Small intestine (tissue), 7 donors: ENCODE results near the gene CIITA. TPM values are rescaled to one million over a fixed set of nuclear protein-coding genes. Genes with fewer than 3 reads are reported as not detected.

Experiments used
- DNase-seq, 2 donors: peaks; one replicate each; pipeline versions ENCODE4 v3.0.0 to v3.0.0-alpha.2; 2013
- FAIRE-seq: peaks from 2 replicates; lab custom pipeline; 2012; peaks lifted over from hg19 to GRCh38; lab: Jason Lieb, UNC
- H3K27ac ChIP-seq, 3 donors: one replicate each; pipeline ENCODE4 v1.5.1; 2013; ENCODE audit warnings: low read length in 2 of 3, mild to moderate bottlenecking in 2 of 3, control low read depth in 1 of 3, inconsistent platforms in 1 of 3, low read depth in 1 of 3, moderate library complexity in 1 of 3
- H3K27me3 ChIP-seq, 3 donors: one replicate each; pipeline ENCODE4 v1.6.1; 2013; ENCODE audit warnings: low read length in 3 of 3, inconsistent platforms in 1 of 3; ENCODE audit not compliant: control insufficient read depth in 3 of 3, insufficient read depth in 3 of 3
- H3K36me3 ChIP-seq, 3 donors: one replicate each; pipeline ENCODE4 v1.6.1; 2013; ENCODE audit warnings: low read length in 3 of 3, inconsistent platforms in 1 of 3, low read depth in 1 of 3, mild to moderate bottlenecking in 1 of 3, moderate library complexity in 1 of 3; ENCODE audit not compliant: control insufficient read depth in 3 of 3, insufficient read depth in 2 of 3
- H3K4me1 ChIP-seq, 3 donors: one replicate each; pipeline ENCODE4 v1.6.1; 2013; ENCODE audit warnings: low read length in 2 of 3, inconsistent platforms in 1 of 3, low read depth in 1 of 3, mild to moderate bottlenecking in 1 of 3, moderate library complexity in 1 of 3; ENCODE audit not compliant: control insufficient read depth in 3 of 3, insufficient read depth in 2 of 3
- H3K4me3 ChIP-seq, 3 donors: one replicate each; pipeline ENCODE4 v1.5.1; 2013; ENCODE audit warnings: low read length in 3 of 3, control low read depth in 1 of 3, inconsistent platforms in 1 of 3, low read depth in 1 of 3, mild to moderate bottlenecking in 1 of 3, moderate library complexity in 1 of 3
- H3K9me3 ChIP-seq, 2 donors: one replicate each; pipeline ENCODE4 v1.6.1; 2013; ENCODE audit warnings: low read depth in 1 of 2, low read length in 1 of 2; ENCODE audit not compliant: control insufficient read depth in 2 of 2, insufficient read depth in 1 of 2
- WGBS, 3 donors: extraction: QIAGEN DNeasy Blood & Tissue Kit; methylation state at CpG; one replicate each; pipeline ENCODE4 v1.1.7; 2013; 5-methylcytosine and 5-hydroxymethylcytosine counted together
- polyA plus RNA-seq, 4 donors: library from polyadenylated mRNA; stranded (reverse) in 3 of 4; unstranded in 1 of 4; fragments of 200-250 nt in 3 of 4; fragments of 120-200 nt in 1 of 4; gene quantifications; one replicate each; pipeline versions ENCODE4 v1.2.1 to v1.2.3, GENCODE V29; 2013
- donor health status: healthy with polysubstance abuse.
- donor health status: control.
- donor health status: control.
- donor health status: Bipolar disorder and iron deficiency.
- donor health status: healthy.

Gene CIITA
- polyA plus RNA-seq, 4 donors = 8.1 to 11.7 (median 10.4) TPM

GRCh38 chr16:10970065-10970464 is 93.1 kb downstream of the CIITA start:
- Histone ChIP-seq H3K9me3 (no peaks in the 10 kb centered on the region), H3K27me3 (no peaks in the 10 kb centered on the region), H3K27ac (no peak overlapping the region), H3K4me3 (no peak overlapping the region), H3K4me1 (no peaks in the 10 kb centered on the region), H3K36me3 (peaks cover 0 to 42% (median 14%) of the 10 kb centered on the region in 3 donors)
- 92 to 97% (median 95%) methylated on average over 2 of the region's 2 CpGs for WGBS, 3 donors
- FAIRE-seq (no peak), DNase-seq (no peak)

- DNase-seq (peak; percentile 67 to 77), FAIRE-seq (no peak)
- H3K36me3 ChIP-seq = peaks cover 2 to 41% (median 14%) of the 10 kb centered on the region in 3 donors
- H3K4me1 ChIP-seq = no peaks in the 10 kb centered on the region
- 49 to 75% (median 68%) methylated on average over 3 of the region's 3 CpGs for WGBS, 3 donors
- H3K27ac ChIP-seq = no peak overlapping the region
- H3K27me3 ChIP-seq = no peaks in the 10 kb centered on the region
- H3K4me3 ChIP-seq = no peak overlapping the region
- H3K9me3 ChIP-seq = no peaks in the 10 kb centered on the region
Measured at GRCh38 chr16:10971560-10971961, 94.6 kb downstream of the CIITA start.

- FAIRE-seq (no peak), DNase-seq (no peak)
- Histone ChIP-seq H3K27me3 (no peaks in the 10 kb centered on the region), H3K4me1 (no peaks in the 10 kb centered on the region), H3K27ac (no peak overlapping the region), H3K9me3 (no peaks in the 10 kb centered on the region), H3K36me3 (peaks cover 3 to 41% (median 15%) of the 10 kb centered on the region in 3 donors), H3K4me3 (no peak overlapping the region)
- 56 to 67% (median 57%) methylated on average over 4 of the region's 4 CpGs for WGBS, 3 donors
Measured at GRCh38 chr16:10972108-10972818, 95.3 kb downstream of the CIITA start.

GRCh38 chr16:10972819-10973464 is 95.9 kb downstream of the CIITA start:
- no peak overlapping the region for H3K4me3 ChIP-seq
- H3K4me1 ChIP-seq = no peaks in the 10 kb centered on the region
- FAIRE-seq (no peak), DNase-seq (no peak)
- H3K9me3 ChIP-seq = no peaks in the 10 kb centered on the region
- H3K27me3 ChIP-seq = no peaks in the 10 kb centered on the region
- H3K27ac ChIP-seq = no peak overlapping the region
- WGBS, 3 donors = 84 to 94% (median 87%) methylated on average over 12 of the region's 12 CpGs
- peaks cover 3 to 42% (median 18%) of the 10 kb centered on the region in 3 donors for H3K36me3 ChIP-seq

GRCh38 chr16:10976634-10977033 is 99.6 kb downstream of the CIITA start:
- no peaks in the 10 kb centered on the region for H3K27me3 ChIP-seq
- no peak overlapping the region for H3K4me3 ChIP-seq
- H3K9me3 ChIP-seq = no peaks in the 10 kb centered on the region
- H3K4me1 ChIP-seq = no peaks in the 10 kb centered on the region
- no peak overlapping the region for H3K27ac ChIP-seq
- FAIRE-seq = no peak
- 37 to 73% (median 56%) methylated on average over 3 of the region's 3 CpGs for WGBS, 3 donors
- DNase-seq = no peak
- peaks cover 8 to 36% (median 23%) of the 10 kb centered on the region in 3 donors for H3K36me3 ChIP-seq

GRCh38 chr16:10978124-10978523 is 101.1 kb downstream of the CIITA start:
- FAIRE-seq (no peak), DNase-seq (no peak)
- Histone ChIP-seq H3K4me3 (no peak overlapping the region), H3K27me3 (no peaks in the 10 kb centered on the region), H3K36me3 (peaks cover 8 to 35% (median 20%) of the 10 kb centered on the region in 3 donors), H3K27ac (no peak overlapping the region), H3K4me1 (no peaks in the 10 kb centered on the region), H3K9me3 (no peaks in the 10 kb centered on the region)
- 95 to 99% (median 97%) methylated on average over 6 of the region's 6 CpGs for WGBS, 3 donors

GRCh38 chr16:10978871-10979446 is 102.0 kb downstream of the CIITA start:
- Histone ChIP-seq H3K36me3 (peaks cover 8 to 35% (median 18%) of the 10 kb centered on the region in 3 donors), H3K4me1 (no peaks in the 10 kb centered on the region), H3K27me3 (no peaks in the 10 kb centered on the region), H3K9me3 (no peaks in the 10 kb centered on the region), H3K4me3 (no peak overlapping the region), H3K27ac (no peak overlapping the region)
- 91 to 95% (median 93%) methylated on average over 14 of the region's 14 CpGs for WGBS, 3 donors
- FAIRE-seq (no peak), DNase-seq (no peak)

GRCh38 chr16:10979717-10980601 is 103.0 kb downstream of the CIITA start:
- Histone ChIP-seq H3K36me3 (peaks cover 8 to 30% (median 15%) of the 10 kb centered on the region in 3 donors), H3K27ac (peak overlapping the region in 2 of 3 donors; percentile 52 to 53), H3K4me1 (no peaks in the 10 kb centered on the region), H3K27me3 (no peaks in the 10 kb centered on the region), H3K4me3 (no peak overlapping the region), H3K9me3 (no peaks in the 10 kb centered on the region)
- 62 to 71% (median 64%) methylated on average over 19 of the region's 19 CpGs for WGBS, 3 donors
- no peak for FAIRE-seq
- DNase-seq = peak in 1 of 2 donors; percentile 36
